ENCODE measurements around the gene ATXN2. TPM values are rescaled to one million over a fixed set of nuclear protein-coding genes. Genes with fewer than 3 reads are reported as not detected.
"Not testable (repeated sequence)": the region's sequence is repeated elsewhere in the genome, so short reads cannot be mapped to it uniquely, and the experiment has no call there.

ATXN2 gene
- total and polyA plus RNA-seq, 4 donors = 11.5 to 33.1 (median 22.1) TPM

- H3K4me1 ChIP-seq (ENCODE audit: control insufficient read depth in 4 of 4, insufficient read depth in 4 of 4, low read length in 3 of 4) = peaks cover 0 to 7% (median 5%) of the 10 kb centered on the region in 4 donors
- no peak overlapping the region for H3K9ac ChIP-seq (ENCODE audit: low read depth in 1 of 2, low read length in 2 of 2)
- H3K4me3 ChIP-seq (ENCODE audit: low read depth in 1 of 3, low read length in 3 of 3) = no peak overlapping the region
- H3K9me3 ChIP-seq (ENCODE audit: control insufficient read depth in 4 of 4, low read length in 3 of 4) = no peaks in the 10 kb centered on the region
- TF ChIP-seq REST (IDR thresholded peaks at IDR 0.05) = no peak
- no peak for TF ChIP-seq HNF4G (IDR thresholded peaks at IDR 0.05)
- TF ChIP-seq YY1 (IDR thresholded peaks at IDR 0.05) = no peak
- TF ChIP-seq TAF1 (conservative IDR thresholded peaks at IDR 0.05) = no peak
- TF ChIP-seq EGR1 (IDR thresholded peaks at IDR 0.05; ENCODE audit: low read depth in 2 of 2) = no peak
- no peak for TF ChIP-seq FOXA1 (IDR thresholded peaks at IDR 0.05)
- TF ChIP-seq MAX (IDR thresholded peaks at IDR 0.05) = no peak
- TF ChIP-seq JUND (IDR thresholded peaks at IDR 0.05) = no peak
- no peak for TF ChIP-seq ZBTB33 (IDR thresholded peaks at IDR 0.05)
- TF ChIP-seq ATF3 (IDR thresholded peaks at IDR 0.05) = no peak
- no peak for TF ChIP-seq GABPA (IDR thresholded peaks at IDR 0.05 in 1 of 2, conservative IDR thresholded peaks at IDR 0.05 in 1 of 2)
- TF ChIP-seq RXRA (IDR thresholded peaks at IDR 0.05) = no peak
- no peak for TF ChIP-seq CTCF (IDR thresholded peaks at IDR 0.05; ENCODE audit: low read depth, low read length, missing input control)
- TF ChIP-seq NR2F2 (IDR thresholded peaks at IDR 0.05) = no peak
- TF ChIP-seq RAD21 (IDR thresholded peaks at IDR 0.05) = no peak
- no peak for TF ChIP-seq HNF4A (conservative IDR thresholded peaks at IDR 0.05)
- TF ChIP-seq SP1 (IDR thresholded peaks at IDR 0.05) = no peak
- no peak for TF ChIP-seq FOXA2 (IDR thresholded peaks at IDR 0.05)
- no peaks in the 10 kb centered on the region for H3K36me3 ChIP-seq (ENCODE audit: control insufficient read depth in 4 of 4, insufficient read depth in 3 of 4, low read depth in 1 of 4, low read length in 3 of 4)
- no peaks in the 10 kb centered on the region for H3K27me3 ChIP-seq (ENCODE audit: control insufficient read depth in 4 of 4, insufficient read depth in 4 of 4, low read length in 3 of 4)
- DNase-seq (ENCODE audit: low spot score) = no peak
- WGBS = 94% methylated on average over 8 of the region's 8 CpGs
- H3K27ac ChIP-seq (ENCODE audit: low read depth in 1 of 2, low read length in 2 of 2) = no peak overlapping the region
Measured at GRCh38 chr12:111624540-111624939, 25.4 kb upstream of the ATXN2 start.

- WGBS = 93% methylated on average over 10 of the region's 10 CpGs
- H3K36me3 ChIP-seq (ENCODE audit: control insufficient read depth in 4 of 4, insufficient read depth in 3 of 4, low read depth in 1 of 4, low read length in 3 of 4); H3K9ac ChIP-seq (ENCODE audit: low read depth in 1 of 2, low read length in 2 of 2); DNase-seq (ENCODE audit: low spot score); H3K4me1 ChIP-seq (ENCODE audit: control insufficient read depth in 4 of 4, insufficient read depth in 4 of 4, low read length in 3 of 4); H3K27me3 ChIP-seq (ENCODE audit: control insufficient read depth in 4 of 4, insufficient read depth in 4 of 4, low read length in 3 of 4); H3K27ac ChIP-seq (ENCODE audit: low read depth in 1 of 2, low read length in 2 of 2); H3K9me3 ChIP-seq (ENCODE audit: control insufficient read depth in 4 of 4, low read length in 3 of 4); H3K4me3 ChIP-seq (ENCODE audit: low read depth in 1 of 3, low read length in 3 of 3): not testable (repeated sequence)
Measured at GRCh38 chr12:111617841-111618240, 18.7 kb upstream of the ATXN2 start.

All from liver (tissue), 9 donors.